ENCODE data around the gene GJC1.

The GJC1 gene

DNA sequence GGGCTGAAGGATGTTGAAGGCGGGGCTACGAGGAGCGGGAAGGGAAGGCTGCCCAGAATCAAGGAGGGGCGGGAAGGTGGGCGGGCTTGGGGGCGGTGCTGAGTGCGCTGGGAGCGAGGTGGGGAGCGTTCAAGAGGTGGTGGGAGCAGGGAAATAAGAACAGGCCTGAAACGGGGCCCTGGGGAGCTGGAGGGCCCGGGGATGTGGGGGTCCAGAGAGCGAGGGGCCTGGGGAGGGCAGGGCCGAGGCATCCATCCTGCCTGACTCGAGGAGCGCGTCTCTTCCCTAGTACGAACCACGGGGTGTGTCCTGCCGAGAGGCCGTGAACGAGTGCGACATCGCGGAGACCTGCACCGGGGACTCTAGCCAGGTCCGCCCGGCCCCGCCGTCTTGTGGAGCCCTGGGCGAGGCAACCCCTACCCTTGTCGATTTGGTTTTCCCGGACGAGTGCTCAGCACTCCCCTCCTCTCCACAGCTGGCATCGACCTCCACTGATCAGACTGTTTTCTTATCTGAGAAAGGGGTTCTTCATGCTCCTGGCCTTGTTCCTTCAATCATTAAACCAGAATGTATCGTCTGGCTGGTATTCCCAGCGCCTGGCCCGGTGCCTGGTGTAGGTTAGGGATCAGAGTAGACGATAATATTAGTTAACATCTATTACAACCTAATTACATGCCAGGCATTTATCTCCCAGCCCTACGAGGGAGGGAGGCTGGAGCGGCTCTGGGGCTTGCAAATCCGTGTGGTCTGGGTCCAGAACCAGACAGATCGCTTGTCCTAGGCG lies 54.1 kb downstream of the GJC1 start:
- DNase-seq: peak; percentile 82

DNA sequence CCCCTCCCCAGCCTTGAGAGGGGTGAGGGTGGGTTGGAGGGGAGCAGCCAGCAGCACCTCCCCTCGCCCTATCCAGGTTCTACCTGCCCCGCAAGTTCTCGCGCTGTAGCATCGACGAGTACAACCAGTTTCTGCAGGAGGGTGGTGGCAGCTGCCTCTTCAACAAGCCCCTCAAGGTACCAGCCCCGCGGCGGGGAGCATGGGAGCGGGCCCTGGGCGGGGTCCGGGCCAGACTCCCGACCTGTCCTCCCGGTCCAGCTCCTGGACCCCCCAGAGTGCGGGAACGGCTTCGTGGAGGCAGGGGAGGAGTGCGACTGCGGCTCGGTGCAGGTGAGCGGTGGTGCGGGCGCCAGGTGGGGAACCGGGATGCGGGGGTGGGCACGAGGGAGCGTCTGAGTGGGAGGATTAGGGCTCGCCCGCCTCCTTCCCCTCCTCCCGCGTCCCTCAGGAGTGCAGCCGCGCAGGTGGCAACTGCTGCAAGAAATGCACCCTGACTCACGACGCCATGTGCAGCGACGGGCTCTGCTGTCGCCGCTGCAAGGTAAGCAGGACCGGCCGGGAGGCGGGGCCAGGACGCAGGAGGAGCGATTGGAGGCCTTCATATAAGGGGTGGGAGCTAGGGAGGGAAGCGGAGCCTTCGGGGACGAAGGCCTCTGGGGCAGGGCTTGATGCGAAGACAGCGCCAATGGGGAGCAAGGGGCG lies 54.8 kb downstream of the GJC1 start:
- peak; percentile 95 for DNase-seq

DNA sequence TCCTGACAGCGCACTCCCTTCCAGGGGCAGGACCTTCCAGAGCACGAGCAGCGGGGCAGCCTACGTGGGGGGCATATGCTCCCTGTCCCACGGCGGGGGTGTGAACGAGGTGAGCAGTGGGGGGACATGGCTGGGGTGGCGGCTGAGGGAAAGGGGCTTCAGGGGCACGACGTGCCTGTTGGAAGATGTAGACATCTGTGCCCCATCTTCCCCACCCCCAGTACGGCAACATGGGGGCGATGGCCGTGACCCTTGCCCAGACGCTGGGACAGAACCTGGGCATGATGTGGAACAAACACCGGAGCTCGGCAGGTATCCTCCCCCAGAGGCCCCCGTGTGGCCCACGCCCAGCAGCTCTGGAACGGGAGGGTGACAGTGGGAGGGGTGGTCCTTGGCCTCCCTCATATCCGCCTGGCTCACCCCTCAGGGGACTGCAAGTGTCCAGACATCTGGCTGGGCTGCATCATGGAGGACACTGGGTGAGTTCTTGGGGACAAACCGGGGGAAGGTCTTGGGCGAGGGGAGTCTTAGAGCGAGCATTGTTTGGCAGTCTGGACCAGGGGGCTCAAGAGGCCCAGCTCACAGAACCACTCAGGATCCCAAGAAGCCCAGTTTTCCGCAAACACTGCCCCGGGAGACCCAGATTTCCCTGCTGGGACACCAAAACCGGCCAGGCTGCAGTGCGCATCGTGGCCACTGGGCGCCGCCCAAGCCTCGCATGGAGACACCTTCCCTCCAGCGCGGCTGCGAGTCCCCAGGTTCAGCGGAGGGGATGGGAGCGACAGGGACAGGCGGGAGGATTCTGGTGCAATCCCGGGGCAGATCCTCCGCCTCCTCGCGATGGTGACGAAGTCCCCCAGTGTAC lies 55.6 kb downstream of the GJC1 start:
- peak; percentile 74 for DNase-seq

DNA sequence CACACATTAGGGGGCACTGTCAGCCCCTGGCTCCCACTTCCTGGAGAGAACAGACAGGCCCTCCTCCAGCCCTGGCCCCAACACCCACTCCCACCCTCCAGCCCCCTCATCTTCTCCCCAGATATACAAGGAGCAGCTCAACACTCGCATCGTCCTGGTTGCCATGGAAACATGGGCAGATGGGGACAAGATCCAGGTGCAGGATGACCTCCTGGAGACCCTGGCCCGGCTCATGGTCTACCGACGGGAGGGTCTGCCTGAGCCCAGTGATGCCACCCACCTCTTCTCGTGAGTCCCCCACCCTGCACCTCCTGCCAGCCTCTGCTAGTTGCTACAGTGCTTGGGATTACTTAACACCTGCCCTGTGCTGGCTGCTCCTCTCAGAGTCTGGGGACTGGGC lies 56.9 kb downstream of the GJC1 start:
- no peak for DNase-seq

DNA sequence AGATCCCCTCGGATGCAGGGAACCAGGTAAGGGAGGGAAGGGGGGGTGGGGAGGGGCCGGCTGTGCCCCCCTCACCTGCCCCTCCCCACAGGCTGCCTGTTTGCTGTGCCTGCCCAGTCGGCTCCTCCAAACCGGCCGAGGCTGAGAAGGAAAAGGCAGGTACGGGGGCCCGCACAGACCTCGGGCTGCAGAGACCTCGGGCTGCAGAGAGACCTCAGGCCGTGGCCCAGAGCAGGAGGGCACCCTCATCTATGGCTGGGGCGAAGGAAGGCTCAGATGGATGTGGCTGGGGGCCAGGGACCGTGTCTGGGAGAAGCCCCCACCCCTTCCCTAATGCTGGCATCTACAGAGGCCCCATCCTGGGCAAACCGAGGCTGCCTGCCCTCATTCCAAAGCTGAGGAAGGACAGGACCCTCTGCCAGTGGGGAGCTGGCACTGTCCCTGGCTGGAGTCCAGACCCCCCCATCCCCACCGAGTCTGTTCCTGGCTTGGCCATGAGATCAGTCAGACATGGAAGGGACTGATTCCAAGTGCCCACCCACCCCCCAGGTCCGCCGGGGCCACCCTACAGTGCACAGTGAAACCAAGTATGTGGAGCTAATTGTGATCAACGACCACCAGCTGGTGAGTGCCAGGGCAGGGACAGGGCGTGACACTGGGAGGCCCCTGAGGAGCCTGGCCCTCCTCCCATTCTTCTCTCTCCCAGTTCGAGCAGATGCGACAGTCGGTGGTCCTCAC lies 57.6 kb downstream of the GJC1 start:
- DNase-seq: no peak

DNA sequence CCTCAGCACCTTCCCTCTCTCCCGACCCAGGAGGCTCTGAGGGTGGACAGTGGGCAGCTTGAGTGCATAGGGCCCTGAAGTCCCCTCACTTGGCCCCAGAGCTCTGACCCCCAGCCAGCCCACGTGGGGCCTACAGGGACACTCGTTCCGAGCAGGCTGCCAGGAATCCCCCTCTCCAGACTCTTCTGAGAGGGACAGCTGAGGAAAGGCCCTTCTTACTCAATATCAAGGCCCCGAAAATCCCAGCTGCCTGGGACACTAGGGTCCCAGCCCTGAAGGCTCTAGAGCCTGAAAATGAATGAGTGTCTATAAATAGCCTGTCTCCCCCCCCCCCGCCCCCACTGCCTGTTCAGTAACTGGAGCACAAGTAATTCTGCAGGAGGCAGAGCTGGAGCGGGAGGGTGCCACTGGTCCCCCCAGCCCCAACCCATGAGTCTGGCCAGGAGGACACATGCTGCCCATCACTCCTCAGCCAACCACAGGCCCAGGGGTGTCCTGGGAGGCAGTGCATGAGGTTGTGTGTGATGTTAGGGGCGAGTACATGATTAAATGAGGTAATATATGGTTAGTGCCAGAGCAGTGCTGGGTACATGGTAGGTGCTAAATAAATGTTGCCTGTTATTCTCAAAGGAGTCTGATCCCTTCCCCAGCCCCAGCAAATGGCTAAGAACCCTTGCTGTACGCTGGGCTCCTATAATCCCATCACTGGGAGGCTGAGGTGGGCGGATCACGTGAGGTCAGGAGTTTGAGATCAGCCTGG lies 59.7 kb downstream of the GJC1 start:
- DNase-seq: no peak

DNA sequence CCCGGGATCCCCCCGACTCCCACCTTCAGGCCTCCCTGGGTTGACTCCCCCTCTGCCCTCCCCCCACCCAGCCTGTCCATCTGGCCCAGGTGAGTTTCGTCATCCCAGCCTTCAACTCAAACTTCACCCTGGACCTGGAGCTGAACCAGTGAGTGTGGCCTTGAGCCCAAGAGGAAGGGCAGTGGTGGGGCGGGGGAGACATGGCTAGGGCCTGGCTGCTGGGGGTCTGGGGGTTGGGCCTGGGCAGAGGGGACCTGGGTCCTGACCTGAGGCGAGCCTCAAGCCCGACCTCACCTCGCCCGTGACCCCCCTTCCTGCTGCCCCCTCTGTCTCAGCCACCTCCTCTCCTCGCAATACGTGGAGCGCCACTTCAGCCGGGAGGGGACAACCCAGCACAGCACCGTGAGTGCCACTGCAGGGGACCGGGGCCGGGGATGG lies 60.4 kb downstream of the GJC1 start:
- no peak for DNase-seq

DNA sequence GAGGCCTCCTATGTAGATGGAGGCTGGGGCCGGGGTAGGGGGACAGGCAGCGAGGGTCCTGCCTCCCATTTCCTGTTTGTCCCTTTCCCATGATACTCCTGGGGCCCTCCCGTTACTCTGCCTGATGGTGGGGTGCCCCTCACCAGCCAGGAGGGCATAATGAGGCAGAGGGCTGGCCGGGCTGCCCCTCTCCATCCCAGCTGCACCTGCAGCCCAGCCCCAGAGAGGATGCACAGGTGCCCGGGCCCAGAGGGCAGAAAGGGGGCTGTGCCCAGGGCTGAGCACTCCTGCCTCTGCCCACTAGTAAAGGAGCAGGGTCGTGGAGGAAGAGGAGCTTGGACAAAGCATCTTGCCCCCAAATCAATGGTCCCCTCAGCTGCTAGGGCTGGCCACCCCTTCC lies 60.9 kb downstream of the GJC1 start:
- DNase-seq: no peak

DNA sequence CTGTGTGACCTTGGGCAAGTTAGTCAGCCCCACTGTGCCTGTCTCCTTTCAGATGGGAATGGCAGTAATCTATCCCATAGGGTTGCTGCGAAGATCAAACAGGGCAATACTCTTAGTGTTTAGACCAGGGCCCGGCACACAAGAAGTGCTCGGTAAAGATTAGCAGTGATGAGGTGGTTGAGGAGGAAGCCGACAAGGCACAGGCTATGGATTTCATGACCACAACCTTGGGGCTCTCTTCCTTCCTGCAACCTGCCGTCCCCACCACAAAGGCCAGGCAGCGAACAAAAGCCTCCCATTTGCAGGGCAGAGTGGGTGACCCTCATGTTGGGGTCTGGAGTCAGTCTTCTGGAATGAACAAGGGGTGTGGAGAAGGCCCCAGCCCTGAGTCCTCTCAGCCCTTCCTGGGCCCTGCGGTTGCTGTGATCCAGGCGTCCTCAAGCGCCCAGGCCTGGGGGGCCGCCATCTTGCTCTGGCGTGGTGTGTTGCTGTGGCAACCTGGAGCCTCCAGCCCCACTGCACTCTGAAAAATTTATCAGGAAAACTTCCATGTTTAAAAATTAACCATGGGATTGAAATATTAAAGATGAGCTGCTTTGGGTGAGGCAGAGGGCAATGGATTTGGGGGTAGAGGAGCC lies 61.5 kb downstream of the GJC1 start:
- no peak for DNase-seq

DNA sequence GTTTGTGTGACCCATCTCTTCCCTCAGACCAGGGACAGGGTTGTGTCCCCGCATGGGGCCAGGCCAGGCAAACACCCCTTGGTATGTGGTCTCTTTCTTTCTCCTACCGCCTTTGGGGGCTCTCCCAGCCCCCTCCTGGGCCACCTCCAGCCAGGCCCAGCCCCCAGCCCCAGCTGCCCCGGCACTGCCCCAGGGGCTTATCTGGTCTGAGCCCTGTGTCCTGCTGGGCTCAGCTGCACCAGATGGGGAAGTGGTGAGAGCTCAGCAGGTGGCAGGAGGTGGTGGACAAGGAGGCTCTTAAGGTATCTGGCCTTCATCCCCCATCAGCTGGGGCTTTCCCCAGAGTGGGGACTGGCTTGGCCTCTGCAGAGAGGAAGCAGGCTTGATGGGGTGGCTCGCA lies 62.6 kb downstream of the GJC1 start:
- DNase-seq: no peak

DNA sequence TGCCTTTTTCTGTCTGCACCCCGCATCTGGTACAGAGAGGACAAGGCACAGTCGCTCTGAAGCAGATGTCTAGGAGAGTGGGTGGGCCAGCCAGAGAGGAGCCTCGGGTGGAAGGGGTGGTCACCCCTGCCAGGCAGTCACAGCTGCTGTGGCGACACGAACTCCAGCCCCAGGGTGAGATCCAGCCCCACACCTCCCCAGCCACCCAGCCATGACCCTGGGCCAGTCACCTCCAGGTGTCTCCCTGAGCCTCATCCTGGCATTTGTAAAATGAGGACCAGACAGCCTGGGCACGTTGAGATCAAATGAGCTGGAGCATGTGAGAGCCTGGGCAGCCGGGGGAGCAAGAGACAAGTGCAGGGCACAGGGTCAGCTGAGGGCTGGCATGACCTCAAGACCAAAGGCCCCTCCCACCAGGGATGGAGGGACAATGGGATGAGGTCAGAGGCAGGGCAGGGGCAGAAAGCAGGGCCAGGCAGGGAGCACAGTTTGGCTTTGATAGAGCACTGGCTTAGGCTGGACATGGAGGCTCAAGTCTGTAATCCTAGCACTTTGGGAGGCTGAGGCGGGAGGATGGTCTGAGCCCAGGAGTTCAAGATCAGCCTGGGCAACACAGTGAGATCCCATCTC lies 63.6 kb downstream of the GJC1 start:
- no peak for DNase-seq

DNA sequence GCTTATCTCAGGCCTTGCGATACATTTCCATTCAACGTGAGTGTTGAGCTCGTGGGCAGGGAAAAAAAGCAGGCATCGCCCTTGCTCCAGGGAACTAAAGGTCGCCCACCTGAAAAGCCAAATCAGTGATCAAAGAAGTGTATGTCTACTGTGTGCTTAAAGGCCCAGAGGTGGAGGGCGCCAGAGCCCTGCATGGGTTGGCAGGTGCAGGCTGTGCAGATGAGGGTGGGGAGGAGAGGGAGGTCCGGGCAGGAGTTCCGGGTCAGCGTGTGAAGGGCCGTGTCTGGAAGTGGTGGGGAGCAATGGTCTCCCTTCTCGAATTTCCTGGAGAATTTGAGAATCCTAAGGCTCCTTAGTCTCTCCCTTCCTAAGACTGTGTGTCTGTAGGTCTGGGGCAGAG lies 64.1 kb downstream of the GJC1 start:
- DNase-seq: no peak

DNA sequence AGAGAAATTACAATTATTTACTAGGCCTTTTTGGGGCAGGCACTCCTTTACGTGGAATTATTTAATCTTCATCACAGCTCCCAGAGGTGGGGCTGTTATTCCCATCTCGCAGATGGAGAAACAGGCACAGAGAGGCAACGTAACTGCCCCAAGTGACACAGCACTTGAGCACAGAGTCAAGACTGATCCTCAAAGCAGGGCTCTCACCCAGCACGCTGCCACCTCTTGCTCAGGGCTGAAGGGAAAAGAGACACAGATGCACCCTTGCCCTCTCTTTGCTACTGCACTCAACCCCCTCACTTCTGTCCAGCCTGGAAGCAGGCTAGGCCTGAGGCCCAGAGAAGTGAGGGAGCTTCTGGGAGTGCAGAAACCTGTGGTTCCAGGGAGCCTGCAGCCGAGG lies 66.9 kb downstream of the GJC1 start:
- DNase-seq: no peak

DNA sequence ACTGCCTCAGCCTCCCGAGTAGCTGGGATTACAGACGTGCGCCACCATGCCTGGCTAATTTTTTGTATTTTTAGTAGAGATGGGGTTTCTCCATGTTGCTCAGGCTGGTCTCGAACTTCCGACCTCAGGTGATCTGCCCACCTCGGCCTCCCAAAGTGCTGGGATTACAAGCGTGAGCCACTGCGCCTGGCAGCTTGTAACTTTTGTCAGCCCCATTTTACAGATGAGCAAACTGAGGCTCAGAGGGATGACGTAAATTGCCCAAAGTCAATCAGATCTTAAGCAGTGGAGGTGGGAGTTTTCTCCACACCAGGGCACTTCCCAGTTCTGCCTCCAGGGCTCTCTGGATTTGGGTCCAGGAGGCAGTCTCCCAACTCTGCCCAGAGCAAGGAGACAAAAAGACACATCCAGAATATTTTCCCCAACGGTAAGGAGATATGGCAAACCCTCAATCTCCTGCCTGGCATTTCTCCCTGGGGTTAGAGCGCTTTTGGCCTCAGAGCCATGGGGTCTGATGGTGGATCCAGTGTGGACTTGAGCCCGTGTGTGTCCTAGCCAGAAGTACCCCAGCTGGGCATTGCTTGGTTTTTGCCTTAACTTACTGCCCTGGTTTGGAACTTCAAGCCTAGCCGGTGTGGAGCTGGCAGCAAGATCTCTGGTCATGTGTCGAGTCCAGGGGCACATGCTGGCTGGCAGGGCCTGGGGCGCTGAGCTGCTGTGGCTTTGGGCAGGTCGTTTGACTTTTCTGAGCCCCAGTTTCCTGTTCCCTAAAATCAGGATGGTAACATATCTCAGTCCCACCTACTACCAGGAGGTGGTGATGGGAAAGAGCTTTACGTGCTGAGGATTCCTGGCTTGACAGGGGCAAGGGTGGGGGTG lies 67.9 kb downstream of the GJC1 start:
- no peak for DNase-seq

DNA sequence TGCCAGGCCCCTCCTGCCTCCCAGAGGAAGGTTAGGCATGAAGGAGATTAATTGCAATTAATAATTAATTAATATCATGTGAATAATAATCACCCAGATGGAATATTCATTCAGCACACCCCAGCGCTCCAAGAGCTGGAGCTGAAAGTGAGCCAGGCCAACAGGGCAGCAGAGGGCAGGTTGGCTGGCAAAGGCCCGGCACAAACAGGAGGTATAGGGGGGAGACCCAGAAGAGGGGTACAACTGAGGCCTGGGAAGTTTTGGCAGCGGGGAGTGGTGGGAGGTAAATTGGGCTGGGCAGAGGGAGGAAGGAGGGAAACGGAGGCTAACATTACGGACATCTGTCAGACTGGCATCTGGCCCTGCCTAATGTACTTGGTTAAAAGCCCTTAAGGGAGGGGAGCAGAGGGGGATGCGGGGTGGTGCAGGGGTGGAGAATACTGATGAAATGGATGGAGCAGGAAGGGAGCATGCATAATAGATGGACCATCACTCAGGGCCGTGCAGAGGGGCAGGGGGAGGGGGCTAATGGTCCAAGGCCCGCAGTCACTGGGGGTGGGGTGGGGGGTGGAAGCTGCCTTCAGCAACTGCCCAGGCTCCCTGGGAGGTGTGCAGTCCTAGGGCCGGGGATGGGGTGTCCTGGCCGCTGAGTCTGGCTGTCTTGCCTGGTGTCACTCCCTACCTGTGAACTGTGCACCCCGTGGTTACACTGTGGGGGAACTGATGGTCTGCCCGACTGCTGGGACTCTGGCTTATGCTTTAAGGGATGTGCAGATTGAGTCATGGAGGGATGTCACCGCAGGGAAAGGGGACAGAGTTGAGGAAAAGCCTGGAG lies 69.4 kb downstream of the GJC1 start:
- DNase-seq: no peak

DNA sequence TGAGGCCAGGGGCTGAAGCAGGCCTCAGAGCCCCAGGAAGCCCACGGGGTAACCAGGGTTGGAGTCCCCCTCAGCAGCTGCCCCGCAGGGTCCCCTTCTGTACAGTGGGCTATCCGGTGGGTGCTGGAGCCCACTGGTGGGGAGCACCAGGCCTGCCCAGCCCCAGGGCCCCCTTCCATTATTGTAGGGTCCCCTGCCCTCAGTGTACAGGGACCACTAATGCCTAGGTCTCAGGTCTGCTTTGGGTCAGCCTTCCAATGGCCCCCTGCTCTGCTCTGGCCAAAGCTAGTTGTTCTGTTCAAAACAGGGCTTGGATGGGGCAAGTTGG lies 70.2 kb downstream of the GJC1 start:
- no peak for DNase-seq

DNA sequence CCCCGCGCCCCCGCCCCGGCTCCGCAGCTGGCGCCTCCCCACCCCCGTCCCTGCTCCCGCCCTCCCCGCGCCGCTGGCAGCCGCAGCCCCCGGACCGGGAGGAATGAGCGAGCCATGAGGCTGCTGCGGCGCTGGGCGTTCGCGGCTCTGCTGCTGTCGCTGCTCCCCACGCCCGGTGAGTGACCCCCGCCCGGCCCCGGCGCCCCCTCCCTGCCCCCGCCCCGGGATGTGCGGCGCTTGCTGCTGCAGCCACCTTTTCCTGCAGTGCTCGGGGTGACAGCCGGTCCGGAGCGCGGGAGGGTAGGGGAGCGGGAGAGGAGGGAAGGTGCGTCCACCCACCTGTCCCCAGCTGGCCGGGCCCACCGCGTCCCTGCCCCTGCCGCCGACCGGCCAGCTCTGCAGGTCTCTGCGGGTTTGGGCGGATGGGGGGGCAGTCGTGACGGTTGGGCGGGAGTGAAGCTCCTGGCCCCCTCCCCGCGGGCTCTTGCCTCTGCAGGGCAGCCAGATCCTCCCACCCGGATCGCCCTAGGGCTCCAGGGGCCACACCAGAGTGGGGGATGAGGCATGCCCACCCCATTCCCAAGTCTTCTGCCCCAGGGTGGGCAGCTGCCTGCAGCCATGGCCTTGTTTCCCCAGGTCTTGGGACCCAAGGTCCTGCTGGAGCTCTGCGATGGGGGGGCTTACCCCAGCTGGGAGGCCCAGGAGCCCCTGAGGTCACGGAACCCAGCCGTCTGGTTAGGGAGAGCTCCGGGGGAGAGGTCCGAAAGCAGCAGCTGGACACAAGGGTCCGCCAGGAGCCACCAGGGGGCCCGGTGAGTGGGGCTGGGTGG lies 70.8 kb downstream of the GJC1 start:
- DNase-seq: peak; percentile 9

DNA sequence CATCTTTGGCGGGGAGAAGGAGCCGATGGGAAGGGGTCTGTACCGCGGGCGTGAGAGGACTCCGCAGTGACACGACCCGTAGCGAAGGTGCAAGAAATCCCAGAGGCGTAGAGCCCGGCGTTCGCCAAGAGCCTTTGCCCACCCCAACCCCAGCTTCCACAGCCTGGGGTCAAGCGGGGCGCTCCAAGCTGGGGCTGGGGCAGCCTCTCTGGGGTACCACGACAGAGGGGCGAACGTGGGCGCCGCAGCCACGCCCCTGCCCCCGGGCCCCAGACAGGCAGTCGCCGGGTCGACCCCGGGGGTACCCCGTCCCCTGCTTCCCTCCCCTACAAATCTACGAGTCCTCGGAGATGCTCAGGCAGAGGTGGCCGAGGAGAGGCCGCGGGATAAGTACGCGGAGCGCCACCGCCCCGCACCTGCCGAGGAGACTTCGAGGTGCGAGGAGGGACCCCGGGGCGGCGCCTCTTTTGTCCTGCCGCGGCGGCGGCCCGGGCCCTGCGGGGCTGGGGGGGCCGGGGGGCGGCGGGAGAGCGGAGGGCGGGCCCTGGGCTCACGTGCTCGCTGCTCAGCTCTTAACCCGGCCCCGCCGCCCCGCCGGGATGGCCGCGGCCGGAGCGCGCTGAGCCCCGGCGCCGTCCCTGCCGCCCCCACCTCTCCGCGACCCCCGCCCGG lies 71.5 kb downstream of the GJC1 start, which contains the start of gene ADAM11:
TSS of gene ADAM11 (plus strand) at position 575 of the 672 bp plus-strand sequence. CDS start 212 bp downstream, outside the sequence.
- peak; percentile 16 for DNase-seq

All from DMS79 treated with DMSO at 0.1 percent for 48 hours (cell line).